ENCODE results near the gene HIVEP1.

HIVEP1 gene

GRCh38 chr6:12039540-12040459, 27.7 kb downstream of the HIVEP1 start:
- no peak for FAIRE-seq
- no peak for DNase-seq (ENCODE audit: insufficient read length, low spot score)

GRCh38 chr6:12047304-12047703, 35.2 kb downstream of the HIVEP1 start:
- FAIRE-seq = peak; percentile 79
- no peak for DNase-seq (ENCODE audit: insufficient read length, low spot score)

- no peak for DNase-seq (ENCODE audit: insufficient read length, low spot score)
- peak; percentile 8 for FAIRE-seq
Measured at GRCh38 chr6:12047792-12048432, 35.8 kb downstream of the HIVEP1 start.

- DNase-seq (ENCODE audit: insufficient read length, low spot score) (no peak), FAIRE-seq (peak; percentile 71)
Measured at GRCh38 chr6:12048609-12049008, 36.5 kb downstream of the HIVEP1 start.

GRCh38 chr6:12049165-12049564, 37.1 kb downstream of the HIVEP1 start:
- DNase-seq (ENCODE audit: insufficient read length, low spot score) = no peak
- FAIRE-seq = peak; percentile 86

- FAIRE-seq (peak; percentile 87), DNase-seq (ENCODE audit: insufficient read length, low spot score) (no peak)
Measured at GRCh38 chr6:12051861-12052368, 39.8 kb downstream of the HIVEP1 start.

- FAIRE-seq = no peak
- DNase-seq (ENCODE audit: insufficient read length, low spot score) = no peak
Measured at GRCh38 chr6:12058172-12058961, 46.3 kb downstream of the HIVEP1 start.

- FAIRE-seq = peak; percentile 88
- DNase-seq (ENCODE audit: insufficient read length, low spot score) = no peak
Measured at GRCh38 chr6:12060780-12061609, 48.9 kb downstream of the HIVEP1 start.

- FAIRE-seq (no peak), DNase-seq (ENCODE audit: insufficient read length, low spot score) (no peak)
Measured at GRCh38 chr6:12062605-12063004, 50.5 kb downstream of the HIVEP1 start.

- DNase-seq (ENCODE audit: insufficient read length, low spot score) = no peak
- no peak for FAIRE-seq
Measured at GRCh38 chr6:12064131-12064530, 52.0 kb downstream of the HIVEP1 start.

GRCh38 chr6:12064538-12065071, 52.5 kb downstream of the HIVEP1 start:
- FAIRE-seq (no peak), DNase-seq (ENCODE audit: insufficient read length, low spot score) (no peak)

- peak; percentile 92 for FAIRE-seq
Measured at GRCh38 chr6:12065321-12066140, 53.4 kb downstream of the HIVEP1 start.

GRCh38 chr6:12066297-12066696, 54.2 kb downstream of the HIVEP1 start:
- DNase-seq (ENCODE audit: insufficient read length, low spot score) (no peak), FAIRE-seq (peak; percentile 31)

More at GRCh38 chr6:12065321-12066140, 53.4 kb downstream of the HIVEP1 start:
- no peak for DNase-seq (ENCODE audit: insufficient read length, low spot score)

GRCh38 chr6:12068899-12069557, 56.9 kb downstream of the HIVEP1 start:
- DNase-seq (ENCODE audit: insufficient read length, low spot score) (no peak), FAIRE-seq (no peak)

- FAIRE-seq (no peak), DNase-seq (ENCODE audit: insufficient read length, low spot score) (no peak)
Measured at GRCh38 chr6:12069891-12070529, 57.9 kb downstream of the HIVEP1 start.

- DNase-seq (ENCODE audit: insufficient read length, low spot score) (no peak), FAIRE-seq (no peak)
Measured at GRCh38 chr6:12071064-12071615, 59.0 kb downstream of the HIVEP1 start.

GRCh38 chr6:12075067-12075563, 63.0 kb downstream of the HIVEP1 start:
- FAIRE-seq (peak; percentile 64), DNase-seq (ENCODE audit: insufficient read length, low spot score) (no peak)
